ENCODE measurements around the gene ARHGEF28.
A peak's percentile ranks its signal among the peaks of the same experiment; 100 is the strongest.

Gene ARHGEF28, protein sequence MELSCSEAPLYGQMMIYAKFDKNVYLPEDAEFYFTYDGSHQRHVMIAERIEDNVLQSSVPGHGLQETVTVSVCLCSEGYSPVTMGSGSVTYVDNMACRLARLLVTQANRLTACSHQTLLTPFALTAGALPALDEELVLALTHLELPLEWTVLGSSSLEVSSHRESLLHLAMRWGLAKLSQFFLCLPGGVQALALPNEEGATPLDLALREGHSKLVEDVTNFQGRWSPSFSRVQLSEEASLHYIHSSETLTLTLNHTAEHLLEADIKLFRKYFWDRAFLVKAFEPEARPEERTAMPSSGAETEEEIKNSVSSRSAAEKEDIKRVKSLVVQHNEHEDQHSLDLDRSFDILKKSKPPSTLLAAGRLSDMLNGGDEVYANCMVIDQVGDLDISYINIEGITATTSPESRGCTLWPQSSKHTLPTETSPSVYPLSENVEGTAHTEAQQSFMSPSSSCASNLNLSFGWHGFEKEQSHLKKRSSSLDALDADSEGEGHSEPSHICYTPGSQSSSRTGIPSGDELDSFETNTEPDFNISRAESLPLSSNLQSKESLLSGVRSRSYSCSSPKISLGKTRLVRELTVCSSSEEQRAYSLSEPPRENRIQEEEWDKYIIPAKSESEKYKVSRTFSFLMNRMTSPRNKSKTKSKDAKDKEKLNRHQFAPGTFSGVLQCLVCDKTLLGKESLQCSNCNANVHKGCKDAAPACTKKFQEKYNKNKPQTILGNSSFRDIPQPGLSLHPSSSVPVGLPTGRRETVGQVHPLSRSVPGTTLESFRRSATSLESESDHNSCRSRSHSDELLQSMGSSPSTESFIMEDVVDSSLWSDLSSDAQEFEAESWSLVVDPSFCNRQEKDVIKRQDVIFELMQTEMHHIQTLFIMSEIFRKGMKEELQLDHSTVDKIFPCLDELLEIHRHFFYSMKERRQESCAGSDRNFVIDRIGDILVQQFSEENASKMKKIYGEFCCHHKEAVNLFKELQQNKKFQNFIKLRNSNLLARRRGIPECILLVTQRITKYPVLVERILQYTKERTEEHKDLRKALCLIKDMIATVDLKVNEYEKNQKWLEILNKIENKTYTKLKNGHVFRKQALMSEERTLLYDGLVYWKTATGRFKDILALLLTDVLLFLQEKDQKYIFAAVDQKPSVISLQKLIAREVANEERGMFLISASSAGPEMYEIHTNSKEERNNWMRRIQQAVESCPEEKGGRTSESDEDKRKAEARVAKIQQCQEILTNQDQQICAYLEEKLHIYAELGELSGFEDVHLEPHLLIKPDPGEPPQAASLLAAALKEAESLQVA (N-terminal part only)

DNA sequence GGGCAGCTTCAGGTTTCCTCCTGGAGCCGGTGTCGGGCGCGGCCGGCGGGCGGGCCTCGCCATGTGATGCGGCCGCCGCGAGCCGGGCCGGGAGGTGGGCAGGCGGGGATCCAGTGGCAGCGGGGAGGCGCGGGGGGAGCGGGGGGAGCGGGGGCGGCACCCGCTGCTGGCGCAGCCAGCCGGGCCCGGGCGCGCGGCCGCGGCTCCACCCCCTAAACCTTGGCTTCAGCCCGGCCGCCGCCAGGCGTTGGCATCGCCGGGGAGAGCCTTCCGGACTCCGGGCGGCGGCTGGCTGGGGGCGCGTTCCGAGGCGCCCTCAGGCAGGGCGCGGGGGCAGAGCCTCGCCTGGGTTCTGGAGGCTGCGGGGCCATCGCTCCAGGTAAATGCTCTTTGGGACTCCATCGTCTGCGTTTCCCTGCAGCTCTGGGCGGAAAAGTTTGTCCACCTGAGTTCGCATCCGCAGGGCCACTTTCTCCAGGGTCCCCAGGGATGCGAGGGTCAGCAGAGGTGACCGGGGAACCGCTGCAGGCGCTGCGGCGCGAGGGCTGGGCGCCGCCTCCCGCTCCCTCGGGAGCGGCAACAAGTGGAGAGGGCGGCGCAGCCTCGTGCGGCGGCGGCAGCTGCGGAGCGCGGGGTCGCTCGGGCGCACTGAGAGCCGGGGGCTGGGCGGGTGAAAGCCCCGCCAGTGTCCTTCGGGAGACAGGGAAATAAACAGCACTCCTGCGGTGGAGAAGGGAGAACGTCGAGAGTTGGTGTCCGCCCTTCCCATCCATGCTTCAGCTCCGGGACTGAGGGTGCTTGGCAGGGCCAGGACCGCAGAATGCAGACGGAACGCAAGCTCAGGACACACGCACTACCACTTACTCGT is at the start of gene ARHGEF28:
TSS of gene ARHGEF28 (plus strand) at position 253 of the 868 bp plus-strand sequence. CDS start 58,656 bp downstream, outside the sequence.
- peak; percentile 41 for DNase-seq (ENCODE audit: low spot score)

DNA sequence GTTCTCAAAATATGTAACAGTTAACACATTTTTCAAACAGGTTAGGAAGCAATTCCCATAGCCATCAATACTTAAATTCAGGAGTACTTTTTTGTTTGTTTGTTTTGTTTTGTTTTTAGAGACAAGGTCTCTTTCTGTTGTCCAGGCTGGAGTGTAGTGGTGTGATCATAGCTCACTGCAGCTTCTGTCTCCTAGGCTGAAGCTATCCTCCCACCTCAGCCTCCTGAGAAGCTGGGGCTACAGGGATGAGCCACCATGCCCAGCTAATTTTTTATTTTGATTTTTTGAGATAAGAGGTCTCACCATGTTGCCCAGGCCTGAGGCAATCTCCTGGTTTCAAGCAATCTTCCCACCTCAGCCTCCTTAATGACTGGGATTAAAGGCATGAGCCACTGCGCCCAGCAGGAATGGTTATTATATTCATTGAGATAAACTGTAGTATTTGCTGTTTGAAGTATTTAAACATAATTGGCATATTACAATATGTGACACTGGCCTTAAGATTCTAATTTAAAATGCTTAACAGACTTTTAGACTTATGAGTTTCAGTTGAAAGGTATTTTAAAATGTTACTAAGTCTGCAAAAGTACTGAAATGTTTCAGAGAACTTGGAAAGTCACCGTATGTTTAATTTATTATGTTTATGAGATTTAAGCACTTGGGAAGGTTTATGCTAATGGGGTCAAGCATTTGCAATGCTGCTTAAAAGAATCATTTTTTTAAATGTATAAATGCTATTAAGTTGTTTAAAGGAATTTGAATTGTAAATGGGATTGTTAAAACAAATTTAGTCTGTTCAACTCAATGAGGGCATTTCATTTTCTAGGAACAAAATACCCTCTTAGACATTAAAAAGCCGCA is 43.5 kb upstream of the ARHGEF28 start:
- no peak for DNase-seq (ENCODE audit: low spot score)

DNA sequence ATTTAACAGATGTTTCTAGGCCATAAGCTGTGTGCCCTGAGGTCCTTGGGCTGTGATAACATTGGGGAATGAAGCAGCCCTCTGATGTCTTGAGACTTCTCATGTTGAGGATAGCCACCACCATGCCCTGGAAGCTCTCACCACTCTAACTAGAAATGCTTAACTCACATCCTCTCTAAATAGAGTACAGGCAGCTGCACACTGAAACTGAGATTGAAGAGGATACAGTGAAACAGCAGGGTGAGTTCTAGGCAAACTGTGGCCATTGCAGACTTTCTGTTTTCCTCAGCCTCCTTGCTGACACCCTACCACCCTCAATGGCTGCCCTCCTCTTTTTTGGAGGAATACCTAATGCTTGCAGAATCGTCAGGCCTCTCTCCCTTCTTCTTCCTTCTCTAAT is 38.1 kb upstream of the ARHGEF28 start:
- DNase-seq (ENCODE audit: low spot score) = no peak

DNA sequence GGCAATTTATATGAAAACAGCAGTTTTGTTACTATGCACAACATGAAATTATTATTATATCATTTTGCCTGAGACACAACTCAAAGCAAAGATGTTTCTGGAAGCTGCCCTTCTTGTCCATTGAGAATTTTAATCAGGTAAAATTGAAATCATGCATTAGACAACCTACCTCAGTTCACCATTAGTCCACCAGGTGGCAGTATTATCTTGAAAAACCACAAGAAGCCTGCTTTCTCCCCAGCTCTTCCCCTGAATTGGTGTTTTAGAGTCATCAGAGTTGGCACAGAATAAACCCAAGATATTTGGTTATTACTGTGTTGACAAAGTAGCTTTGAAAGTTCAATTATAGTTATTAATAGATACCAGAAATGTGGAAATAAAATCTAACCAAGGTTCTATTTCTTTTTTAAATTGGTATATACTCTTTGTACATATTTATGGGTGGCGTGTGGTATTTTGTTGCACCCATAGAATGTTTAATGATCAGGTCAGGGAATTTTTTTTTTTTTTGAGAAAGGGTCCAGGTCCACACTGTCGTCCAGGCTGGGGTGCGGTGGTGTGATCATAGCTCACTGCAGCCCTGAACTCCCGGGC is 34.8 kb upstream of the ARHGEF28 start:
- peak; percentile 68 for DNase-seq (ENCODE audit: low spot score)

DNA sequence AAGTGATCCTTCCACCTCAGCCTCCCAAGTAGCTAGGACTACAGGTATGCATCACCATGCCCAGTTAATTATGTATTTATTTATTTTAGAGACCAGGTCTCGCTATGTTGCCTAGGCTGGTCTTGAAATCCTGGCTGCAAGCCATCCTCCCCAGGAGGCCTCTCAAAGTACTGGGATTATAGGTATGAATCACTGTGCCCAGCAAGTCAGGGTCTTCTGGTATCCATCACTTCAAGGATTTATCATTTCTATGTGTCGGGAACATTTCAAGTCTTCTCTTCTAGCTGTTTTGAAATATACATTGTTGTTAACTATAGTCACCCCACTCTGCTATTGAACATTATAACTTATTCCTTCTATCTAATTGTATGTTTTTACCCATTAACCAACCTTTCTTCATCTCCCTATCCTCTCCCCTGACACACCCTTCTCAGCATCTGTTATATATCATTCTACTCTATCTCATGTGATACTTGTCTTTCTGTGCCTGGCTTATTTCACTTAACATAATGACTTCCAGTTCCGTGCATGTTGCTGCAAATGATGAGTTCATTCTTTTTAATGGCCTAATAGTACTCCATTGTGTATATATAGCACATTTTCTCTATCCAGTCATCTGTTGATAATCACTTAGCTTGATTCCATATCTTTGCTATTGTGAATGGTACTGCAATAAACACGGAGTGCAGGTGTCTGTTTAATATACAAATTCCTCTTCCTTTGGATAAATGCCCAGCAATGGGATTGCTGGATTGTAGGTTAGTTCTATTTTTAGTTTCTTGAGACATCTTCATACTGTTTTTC is 34.1 kb upstream of the ARHGEF28 start:
- DNase-seq (ENCODE audit: low spot score) = no peak

DNA sequence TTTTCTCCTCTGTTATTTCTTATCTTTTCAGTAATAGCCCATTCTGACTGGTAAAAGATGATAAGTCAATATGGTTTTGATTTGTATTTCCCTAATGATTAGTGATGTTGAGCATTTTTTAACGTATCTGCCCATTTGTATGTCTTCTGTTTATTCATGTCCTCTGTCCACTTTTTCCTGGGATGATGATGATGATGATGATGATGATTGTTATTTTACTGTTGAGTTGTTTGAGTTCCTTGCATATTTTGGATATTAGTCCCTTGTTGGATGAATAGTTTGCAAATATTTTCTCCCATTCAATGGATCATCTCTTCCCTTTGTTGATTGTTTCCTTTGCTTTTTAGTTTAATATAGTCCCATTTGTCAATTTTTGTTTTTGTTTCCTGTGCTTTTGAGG is 33.4 kb upstream of the ARHGEF28 start:
- no peak for DNase-seq (ENCODE audit: low spot score)

DNA sequence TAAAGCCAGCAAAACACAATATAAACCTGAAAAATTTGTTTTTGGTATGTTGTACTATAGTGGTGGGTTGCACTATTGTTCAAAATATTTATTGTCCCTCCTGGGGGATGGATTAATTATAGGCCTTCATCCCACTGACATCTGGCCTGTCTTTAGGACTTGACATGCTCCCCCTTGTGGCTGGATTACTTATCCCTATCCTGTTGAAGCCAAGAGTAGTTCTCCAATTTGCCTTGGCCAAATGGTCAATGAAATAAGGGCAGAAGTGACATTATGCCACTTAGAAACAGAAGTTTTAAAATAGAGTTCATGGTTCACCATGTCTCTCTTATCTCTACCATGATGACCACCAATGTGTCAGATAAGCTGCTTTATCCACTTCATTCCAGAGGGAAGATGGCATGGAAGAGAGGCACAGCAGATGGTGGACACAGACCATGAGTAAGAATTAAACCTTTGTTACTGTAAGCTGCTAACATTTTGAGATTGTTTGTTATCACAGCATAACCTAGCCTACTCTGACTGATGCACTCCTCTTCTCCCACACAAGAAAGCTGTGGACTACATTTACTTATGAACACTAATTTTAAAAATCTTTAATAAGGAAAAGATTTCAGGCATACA is 29.2 kb upstream of the ARHGEF28 start:
- DNase-seq (ENCODE audit: low spot score) = no peak

DNA sequence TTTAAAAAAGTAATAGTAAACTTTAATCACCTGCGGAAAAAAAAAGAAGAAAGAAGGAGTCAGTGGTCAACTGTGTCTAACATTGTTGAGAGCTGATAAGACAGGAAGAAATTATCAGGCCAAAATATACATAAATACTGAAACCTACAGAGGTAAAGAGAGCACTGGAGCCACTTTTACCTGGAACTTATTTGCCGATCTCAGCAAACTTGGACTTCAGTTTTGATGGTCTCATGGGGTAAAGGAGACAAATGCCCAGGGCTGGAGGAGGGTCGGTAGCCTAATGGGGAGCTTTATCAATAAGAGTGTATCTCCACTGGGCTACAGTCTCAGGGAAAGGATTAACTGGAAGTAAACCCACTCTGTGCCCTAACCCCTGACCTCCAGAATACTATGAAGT is 26.6 kb upstream of the ARHGEF28 start:
- DNase-seq (ENCODE audit: low spot score) = no peak

DNA sequence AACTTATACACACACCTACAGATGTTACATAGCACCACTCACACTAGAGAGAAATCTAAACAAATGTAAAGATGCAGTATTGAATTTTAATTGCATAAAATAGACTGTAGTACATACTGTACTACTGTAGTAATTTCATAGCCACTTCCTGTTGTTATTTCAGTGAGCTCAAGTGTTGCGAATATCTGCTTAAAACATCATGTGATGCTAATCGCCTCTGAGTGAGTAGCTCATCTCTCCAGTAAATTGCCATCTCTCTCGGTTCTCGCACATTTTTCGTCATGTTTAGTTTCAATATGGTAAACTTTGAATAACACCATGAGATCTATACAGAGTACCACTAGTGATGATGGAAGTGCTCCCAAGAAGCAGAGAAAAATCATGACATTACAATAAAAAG is 22.0 kb upstream of the ARHGEF28 start:
- DNase-seq (ENCODE audit: low spot score) = no peak

DNA sequence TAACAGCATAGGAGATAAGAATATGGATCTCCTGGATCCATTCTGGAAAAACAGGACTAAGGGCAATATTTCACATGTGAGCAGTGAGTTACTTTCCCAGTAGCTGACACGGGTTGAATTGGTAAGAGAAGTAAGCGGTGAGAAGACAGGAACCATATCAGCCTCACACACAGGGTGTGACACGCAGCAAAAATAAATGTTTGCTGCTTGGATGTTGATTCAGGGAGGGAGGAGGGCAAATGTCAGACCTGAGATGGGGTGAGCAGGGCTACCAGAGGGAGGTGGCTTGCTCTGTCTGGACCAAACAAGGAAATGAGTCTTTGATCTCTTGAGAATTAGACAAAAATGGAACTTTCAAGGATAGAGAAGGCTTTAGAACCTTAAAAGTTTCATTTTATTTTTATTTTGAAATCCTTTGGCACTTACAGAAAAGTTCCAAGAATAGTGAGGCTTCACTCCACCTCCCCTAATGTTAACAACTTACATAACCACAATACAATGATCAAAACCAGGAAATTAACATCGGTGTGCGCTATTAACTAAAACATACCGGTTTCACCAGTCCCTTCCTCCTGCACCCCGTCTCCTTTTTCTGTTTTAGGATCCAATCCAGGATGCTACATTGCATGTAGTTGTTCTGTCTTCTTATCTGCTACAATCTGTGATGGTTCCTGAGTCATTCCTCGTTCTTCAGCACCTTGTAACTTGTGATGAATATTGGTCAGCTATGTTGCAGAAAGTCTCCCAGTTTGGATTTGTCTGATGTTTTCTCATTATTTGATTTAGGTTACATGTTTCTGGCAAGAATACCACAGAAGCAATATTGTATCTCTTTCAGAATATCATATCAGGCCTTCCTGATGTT is 20.5 kb upstream of the ARHGEF28 start:
- DNase-seq (ENCODE audit: low spot score) = no peak

DNA sequence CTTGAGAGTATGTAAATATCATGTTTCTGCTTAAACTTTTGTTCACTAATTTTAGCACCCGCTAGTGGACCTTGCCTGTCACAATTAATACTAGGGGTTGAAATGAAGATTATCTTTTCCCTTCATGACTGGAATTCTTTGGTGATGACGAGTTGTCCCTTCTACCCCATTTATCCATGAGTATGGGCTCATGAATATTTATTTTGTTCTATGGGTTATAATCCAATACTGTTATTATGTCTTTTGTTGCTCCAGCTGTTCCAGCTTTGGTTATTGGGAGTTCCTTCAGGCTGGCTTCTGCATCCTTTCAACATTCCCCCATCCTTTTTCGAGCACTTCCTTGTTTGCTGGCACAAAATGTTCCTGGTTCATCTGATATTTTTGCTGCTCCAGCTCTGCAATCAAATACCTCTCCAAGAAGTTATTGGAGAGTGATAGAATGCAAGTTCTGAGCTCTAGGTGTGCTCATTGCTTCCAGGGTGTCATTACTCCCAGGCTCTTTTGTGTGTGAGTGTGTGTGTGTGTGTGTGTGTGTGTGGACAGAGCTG is 19.7 kb upstream of the ARHGEF28 start:
- no peak for DNase-seq (ENCODE audit: low spot score)

DNA sequence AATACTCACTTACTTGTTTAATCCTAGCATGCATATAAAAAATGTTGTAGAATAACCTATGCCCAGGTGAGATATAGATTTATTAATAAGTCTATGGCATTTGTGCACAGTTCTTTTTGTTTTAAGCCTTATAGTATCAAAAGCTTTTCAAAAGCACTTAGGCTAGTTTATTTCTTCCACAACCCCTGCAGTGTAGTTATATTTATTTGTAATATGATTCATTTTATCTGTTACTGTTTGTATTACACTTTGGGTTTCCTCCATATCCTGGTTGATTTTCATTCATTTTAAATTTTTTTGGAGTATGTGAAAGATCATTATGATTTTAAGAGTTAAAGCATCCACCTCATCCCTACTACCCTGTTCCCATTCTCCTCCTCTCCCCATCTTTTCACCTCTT is 18.8 kb upstream of the ARHGEF28 start:
- DNase-seq (ENCODE audit: low spot score) = no peak

DNA sequence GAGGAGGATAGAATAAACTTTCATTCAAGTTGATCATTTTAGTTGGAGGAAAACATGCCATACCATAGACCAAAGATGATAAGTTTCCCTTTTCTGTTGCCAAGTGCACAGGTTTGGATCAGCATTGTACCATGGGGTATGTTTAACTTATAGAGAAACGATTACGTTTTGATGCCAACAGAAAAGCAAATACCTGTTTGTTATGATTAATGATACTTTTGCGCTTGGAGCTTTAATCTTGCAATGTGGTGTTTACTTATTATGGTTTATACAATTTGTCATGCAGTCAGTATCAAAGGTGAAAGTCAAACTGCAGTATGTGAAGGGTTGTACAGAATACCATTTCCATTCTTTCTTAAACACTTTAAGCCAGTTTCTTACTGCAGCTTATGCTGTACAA is 13.2 kb upstream of the ARHGEF28 start:
- DNase-seq (ENCODE audit: low spot score) = no peak

DNA sequence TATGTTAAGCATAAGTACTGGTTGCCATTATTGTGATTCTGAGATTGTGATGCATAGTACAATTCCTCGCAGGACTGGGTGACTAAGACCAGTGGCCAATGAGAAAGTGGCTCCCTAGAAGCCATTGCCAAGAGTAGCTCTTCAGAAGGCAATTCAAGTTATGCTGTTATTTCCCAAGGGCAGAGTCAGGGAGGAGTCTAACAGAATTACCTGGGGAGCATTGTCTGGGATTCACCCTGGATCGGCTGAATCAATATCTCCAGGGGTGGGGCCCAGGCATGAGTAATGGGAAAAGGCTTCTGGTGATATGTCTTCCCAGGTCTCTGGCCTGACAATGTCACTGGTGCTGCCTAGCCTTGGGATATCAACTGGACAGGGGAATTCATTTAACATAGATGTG is 10.9 kb upstream of the ARHGEF28 start:
- DNase-seq (ENCODE audit: low spot score) = no peak

DNA sequence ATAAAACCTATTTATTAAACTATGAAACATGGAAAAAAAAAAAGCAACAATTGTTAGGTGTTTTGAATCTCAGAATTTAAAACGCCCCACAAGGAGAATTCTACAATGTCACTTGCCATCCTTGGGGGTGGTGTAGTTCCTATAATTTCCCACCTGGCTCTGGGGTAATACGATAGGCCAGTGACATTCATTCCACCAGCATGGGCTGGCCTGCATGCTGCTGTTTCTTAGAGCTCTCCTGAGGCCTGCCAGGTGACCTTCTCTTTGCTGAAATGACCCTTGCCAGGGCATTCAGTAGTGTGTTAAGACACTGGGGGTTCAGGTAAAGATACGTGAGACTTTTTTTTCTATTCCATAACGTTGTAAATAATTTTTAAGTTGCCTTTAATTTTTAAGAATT is 10.0 kb upstream of the ARHGEF28 start:
- no peak for DNase-seq (ENCODE audit: low spot score)

DNA sequence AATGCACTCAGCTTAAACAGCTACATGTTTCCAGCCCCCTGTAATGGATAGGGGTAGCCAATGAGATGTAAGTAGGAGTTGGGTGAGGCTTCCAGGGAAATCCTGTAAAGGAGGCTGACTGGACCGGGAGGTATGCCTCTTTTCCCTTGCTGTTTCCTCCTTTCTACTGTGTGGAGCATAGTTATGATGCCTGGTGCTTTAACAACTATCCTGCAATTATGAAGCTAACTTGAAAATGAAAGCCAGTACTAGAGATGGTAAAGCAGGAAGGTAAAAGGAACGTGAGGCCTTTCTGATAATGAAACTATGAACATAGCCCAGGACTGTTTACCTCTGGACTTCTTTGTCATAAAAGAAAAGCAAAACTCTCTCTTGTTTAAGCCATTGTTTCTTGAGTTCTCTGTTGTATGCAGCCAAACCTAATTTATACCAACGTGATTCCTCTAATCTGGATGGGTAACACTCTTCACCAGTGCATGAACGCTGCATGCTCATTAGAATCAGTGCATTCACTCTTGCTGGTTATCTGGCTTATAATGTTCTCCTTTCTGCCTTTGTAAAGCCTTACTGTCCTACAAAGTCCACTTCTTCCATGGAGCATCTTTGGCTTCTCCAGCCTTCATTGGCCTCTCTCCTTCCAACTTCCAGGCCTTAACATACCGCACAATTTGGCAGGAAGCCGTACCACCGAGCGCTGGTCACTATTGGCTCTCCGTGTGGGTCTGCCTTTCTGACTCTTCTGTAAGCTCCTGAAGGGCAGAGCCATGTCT is 8.3 kb upstream of the ARHGEF28 start:
- DNase-seq (ENCODE audit: low spot score) = no peak
